Type B pancreatic cell (in vitro differentiated cells): ENCODE measurements around the gene APPL2. TPM values are rescaled to one million over a fixed set of nuclear protein-coding genes. Genes with fewer than 3 reads are reported as not detected.
"Not testable (repeated sequence)": the region's sequence is repeated elsewhere in the genome, so short reads cannot be mapped to it uniquely, and the experiment has no call there.

ENCODE experiments used
- DNase-seq: peaks from one replicate; pipeline ENCODE4 v3.0.0; 2021; ENCODE audit warnings: mixed read lengths; ENCODE audit not compliant: unreplicated experiment; ENCODE audit errors: extremely low spot score
- H3K27ac Mint-ChIP-seq: 2 replicates; pipeline ENCODE4 v1.8.0; 2021; ENCODE audit warnings: mild to moderate bottlenecking, mixed read lengths
- H3K27me3 Mint-ChIP-seq: 2 replicates; pipeline ENCODE4 v1.8.0; 2021; ENCODE audit warnings: mixed read lengths
- H3K36me3 Mint-ChIP-seq: 2 replicates; pipeline ENCODE4 v1.8.0; 2021; ENCODE audit warnings: mixed read lengths
- H3K4me1 Mint-ChIP-seq: one replicate; pipeline ENCODE4 v1.8.0; 2021; ENCODE audit warnings: mixed read lengths; ENCODE audit not compliant: unreplicated experiment
- H3K4me3 Mint-ChIP-seq: 2 replicates; pipeline ENCODE4 v1.8.0; 2021; ENCODE audit warnings: mild to moderate bottlenecking, mixed read lengths
- H3K9me3 Mint-ChIP-seq: 2 replicates; pipeline ENCODE4 v1.8.0; 2021; ENCODE audit warnings: mixed read lengths
- total RNA-seq: library from RNA; stranded (reverse); gene quantifications from 2 replicates; pipeline ENCODE4 v1.2.1, GENCODE V29; 2021; ENCODE audit warnings: low replicate concordance
- TF ChIP-seq, protein P1 (sequence below): fragments of 200-600 bp; sonication (generic); conservative IDR thresholded peaks from 2 replicates; pipeline ENCODE4 v1.5.0; 2021; ENCODE audit warnings: antibody characterized with exemption, mild to moderate bottlenecking

The APPL2 gene
- total RNA-seq, 1 donor from 2014 or later = 46.1 TPM

DNA sequence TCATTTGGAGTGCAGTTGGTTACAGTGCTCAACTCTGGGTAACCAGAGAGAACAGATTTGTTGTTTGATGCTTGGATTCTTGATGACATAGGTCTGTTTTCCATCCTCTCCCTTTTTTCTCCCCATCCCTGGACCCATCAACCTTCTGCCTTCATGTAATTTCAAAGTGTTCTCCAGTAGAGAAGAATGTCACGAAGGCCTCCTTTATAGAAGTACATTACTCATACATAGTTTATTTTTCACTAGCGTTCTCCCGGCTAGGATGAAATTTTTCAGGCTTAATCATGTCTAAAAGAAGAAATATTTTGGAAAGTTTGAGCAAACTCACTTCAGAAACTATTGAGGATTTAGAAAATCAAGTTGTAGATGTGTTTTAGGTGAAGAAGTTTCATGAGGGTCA lies 20.9 kb upstream of the APPL2 start:
- Mint-ChIP-seq H3K4me1 (no peaks in the 10 kb centered on the region), H3K36me3 (no peaks in the 10 kb centered on the region), H3K27me3 (peaks cover 1% of the 10 kb centered on the region), H3K27ac (no peak overlapping the region), H3K9me3 (no peaks in the 10 kb centered on the region), H3K4me3 (no peak overlapping the region)
- TF ChIP-seq, protein P1, sequence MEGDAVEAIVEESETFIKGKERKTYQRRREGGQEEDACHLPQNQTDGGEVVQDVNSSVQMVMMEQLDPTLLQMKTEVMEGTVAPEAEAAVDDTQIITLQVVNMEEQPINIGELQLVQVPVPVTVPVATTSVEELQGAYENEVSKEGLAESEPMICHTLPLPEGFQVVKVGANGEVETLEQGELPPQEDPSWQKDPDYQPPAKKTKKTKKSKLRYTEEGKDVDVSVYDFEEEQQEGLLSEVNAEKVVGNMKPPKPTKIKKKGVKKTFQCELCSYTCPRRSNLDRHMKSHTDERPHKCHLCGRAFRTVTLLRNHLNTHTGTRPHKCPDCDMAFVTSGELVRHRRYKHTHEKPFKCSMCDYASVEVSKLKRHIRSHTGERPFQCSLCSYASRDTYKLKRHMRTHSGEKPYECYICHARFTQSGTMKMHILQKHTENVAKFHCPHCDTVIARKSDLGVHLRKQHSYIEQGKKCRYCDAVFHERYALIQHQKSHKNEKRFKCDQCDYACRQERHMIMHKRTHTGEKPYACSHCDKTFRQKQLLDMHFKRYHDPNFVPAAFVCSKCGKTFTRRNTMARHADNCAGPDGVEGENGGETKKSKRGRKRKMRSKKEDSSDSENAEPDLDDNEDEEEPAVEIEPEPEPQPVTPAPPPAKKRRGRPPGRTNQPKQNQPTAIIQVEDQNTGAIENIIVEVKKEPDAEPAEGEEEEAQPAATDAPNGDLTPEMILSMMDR = no peak
- no peak for DNase-seq

DNA sequence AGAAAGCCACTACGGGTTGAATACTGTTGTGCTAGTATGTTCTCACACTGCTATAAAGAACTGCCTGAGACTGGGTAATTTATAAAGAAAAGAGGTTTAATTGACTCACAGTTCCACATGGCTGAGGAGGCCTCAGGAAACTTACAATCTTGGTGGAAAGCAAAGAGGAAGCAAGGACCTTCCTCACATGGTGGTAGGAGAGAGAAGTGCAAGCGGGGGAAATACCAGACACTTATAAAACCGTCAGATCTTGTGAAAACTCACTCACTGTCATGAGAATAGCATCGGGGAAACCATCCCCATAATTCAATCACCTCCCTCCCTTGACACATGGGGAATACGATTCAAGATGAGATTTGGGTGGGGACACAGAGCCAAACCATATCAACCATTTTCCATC lies 20.5 kb upstream of the APPL2 start:
- H3K27ac Mint-ChIP-seq = not testable (repeated sequence)

DNA sequence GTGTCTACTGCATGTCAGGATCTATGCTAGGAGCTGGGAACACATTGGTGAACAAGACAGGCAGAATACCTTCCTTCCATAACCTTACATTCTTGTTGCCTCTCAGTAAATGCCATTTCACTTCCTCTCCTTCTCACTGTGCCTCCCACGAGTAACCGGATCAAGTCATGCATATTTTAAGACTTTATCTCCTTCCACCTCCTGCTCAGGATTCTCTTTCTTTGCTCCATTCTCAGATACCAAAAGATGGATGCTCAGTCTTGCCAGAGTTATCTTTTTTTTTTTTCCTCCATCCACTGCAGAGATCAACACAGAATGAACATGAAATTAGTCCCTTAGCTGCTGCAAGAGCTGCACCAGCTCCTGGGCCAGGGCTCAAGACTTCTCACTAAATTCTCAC lies 20.0 kb upstream of the APPL2 start:
- no peak for DNase-seq
- H3K27ac Mint-ChIP-seq = no peak overlapping the region
- no peaks in the 10 kb centered on the region for H3K9me3 Mint-ChIP-seq
- H3K27me3 Mint-ChIP-seq = no peaks in the 10 kb centered on the region
- no peaks in the 10 kb centered on the region for H3K36me3 Mint-ChIP-seq
- TF ChIP-seq, protein P1 = no peak
- no peaks in the 10 kb centered on the region for H3K4me1 Mint-ChIP-seq
- H3K4me3 Mint-ChIP-seq = no peak overlapping the region

More for the DNA sequence above, 20.5 kb upstream of the APPL2 start:
- H3K4me1 Mint-ChIP-seq, DNase-seq, H3K27me3 Mint-ChIP-seq, H3K36me3 Mint-ChIP-seq, H3K9me3 Mint-ChIP-seq, H3K4me3 Mint-ChIP-seq: not testable (repeated sequence)

DNA sequence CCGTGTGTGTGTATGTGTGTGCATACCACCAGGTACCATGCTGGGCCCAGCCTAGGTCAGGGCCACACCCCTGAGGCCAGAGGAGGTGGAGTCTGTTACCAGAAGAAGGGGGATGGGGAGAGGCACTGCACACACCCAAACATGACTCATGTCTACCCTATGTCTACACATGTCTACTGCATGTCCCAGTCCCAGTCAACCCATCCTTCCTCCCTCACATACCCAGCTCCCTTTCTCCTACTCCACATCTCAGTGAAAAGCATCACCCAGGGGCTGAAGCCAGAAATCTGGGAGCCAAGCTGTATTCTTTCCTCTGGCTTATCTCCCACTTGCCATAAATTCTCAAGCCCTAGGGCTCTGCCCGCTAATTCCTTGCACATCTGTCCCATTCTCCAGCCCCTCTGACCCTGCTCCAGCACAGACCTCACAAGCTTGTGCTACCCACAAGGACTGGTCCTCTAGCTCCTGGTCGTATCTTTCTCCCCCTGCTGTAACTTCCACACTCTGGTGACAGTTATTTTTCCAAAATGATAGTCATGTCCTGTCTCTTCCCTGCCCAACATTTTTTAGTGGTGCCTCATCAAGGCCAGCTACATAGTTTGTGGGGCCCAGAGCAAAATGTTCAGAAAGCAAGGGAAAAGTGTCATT lies 18.0 kb upstream of the APPL2 start:
- Mint-ChIP-seq H3K9me3 (no peaks in the 10 kb centered on the region), H3K27me3 (no peaks in the 10 kb centered on the region), H3K4me1 (no peaks in the 10 kb centered on the region), H3K27ac (peak overlapping the region; percentile 65), H3K36me3 (no peaks in the 10 kb centered on the region), H3K4me3 (peak overlapping the region; percentile 3)
- DNase-seq = no peak
- TF ChIP-seq, protein P1 = no peak

DNA sequence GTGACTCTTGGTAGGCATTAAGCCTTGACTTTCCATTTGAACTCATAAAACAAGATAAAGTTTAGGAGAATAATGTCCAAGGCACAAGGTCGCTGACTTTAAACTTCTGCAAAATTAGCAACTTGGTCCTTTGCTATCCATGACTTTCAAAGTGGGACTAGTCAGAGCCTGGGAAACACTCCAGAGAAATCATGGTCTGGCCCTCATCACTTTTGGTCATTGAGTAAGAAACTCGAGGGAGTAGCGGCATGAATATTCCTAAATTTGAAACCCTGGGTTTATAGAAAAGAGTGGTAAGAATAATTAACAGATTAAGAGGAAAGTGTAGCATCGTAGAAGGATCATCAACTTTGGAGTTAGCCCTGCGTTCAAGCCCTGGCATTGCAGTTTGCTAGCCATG lies 16.9 kb upstream of the APPL2 start:
- Mint-ChIP-seq H3K4me3 (no peak overlapping the region), H3K27me3 (no peaks in the 10 kb centered on the region), H3K27ac (no peak overlapping the region), H3K36me3 (no peaks in the 10 kb centered on the region), H3K9me3 (no peaks in the 10 kb centered on the region), H3K4me1 (no peaks in the 10 kb centered on the region)
- TF ChIP-seq, protein P1 = no peak
- DNase-seq = no peak

DNA sequence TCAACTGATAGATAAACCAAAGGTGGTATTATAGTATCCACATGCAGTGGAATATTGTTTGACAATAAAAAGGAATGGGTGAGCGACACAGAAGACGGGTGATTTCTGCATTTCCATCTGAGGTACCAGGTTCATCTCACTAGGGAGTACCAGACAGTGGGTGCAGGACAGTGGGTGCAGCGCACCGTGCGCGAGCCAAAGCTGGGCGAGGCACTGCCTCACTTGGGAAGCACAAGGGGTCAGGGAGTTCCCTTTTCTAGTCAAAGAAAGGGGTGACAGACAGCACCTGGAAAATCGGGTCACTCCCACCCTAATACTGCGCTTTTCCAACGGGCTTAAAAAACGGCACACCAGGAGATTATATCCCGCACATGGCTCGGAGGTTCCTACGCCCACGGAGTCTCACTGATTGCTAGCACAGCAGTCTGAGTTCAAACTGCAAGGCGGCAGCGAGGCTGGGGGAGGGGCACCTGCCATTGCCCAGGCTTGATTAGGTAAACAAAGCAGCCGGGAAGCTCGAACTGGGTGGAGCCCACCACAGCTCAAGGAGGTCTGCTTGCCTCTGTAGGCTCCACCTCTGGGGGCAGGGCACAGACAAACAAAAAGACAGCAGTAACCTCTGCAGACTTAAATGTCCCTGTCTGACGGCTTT lies 9.9 kb upstream of the APPL2 start:
- not testable (repeated sequence) for H3K4me3 Mint-ChIP-seq, DNase-seq, H3K4me1 Mint-ChIP-seq, H3K36me3 Mint-ChIP-seq, H3K27ac Mint-ChIP-seq, H3K9me3 Mint-ChIP-seq, H3K27me3 Mint-ChIP-seq
